Measurements from ENCODE around the gene KDELR1. TPM values are rescaled to one million over a fixed set of nuclear protein-coding genes. Genes with fewer than 3 reads are reported as not detected.
A peak's percentile ranks its signal among the peaks of the same experiment; 100 is the strongest.

The KDELR1 gene
- total and polyA plus RNA-seq, 2 of the 13 experiments (the other 11 are each of a cell fraction or from before 2014, with no cell fraction given): 134 to 185 TPM

DNA sequence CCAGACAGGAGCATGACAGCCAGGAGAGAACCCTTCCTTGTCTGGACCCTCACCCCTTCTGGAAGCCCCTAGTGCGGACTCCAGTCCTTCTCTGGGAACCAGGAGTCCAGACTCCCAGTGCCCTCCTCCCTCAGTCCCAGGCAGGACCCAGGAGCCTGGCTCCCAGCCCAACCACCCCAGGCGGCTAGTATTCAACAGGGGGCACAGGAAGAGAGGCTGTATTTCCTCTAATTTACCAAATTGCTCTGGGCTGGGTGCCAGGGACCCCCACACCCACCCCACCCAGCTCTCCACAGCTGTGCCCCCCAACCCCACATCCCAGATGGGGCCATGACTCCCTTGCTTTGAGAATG, 5.4 kb upstream of the KDELR1 start:
- ChIA-PET CTCF (ENCODE audit: low intra/inter-chr PET ratio, low total read pairs) (no interaction called here), POLR2A (no interaction called here)
- H3K4me1 ChIP-seq (ENCODE audit: insufficient read depth, low read length): peaks cover 79% of the 10 kb centered on the region
- H2AFZ ChIP-seq (ENCODE audit: low read length): no peak overlapping the region
- H3K27me3 ChIP-seq (ENCODE audit: control insufficient read depth in 1 of 2, insufficient read depth in 2 of 2, low read length in 2 of 2): peaks cover 11 to 52% of the 10 kb centered on the region in 2 experiments
- FAIRE-seq: no peak
- H3K9me3 ChIP-seq (ENCODE audit: low read length): no peaks in the 10 kb centered on the region
- ATAC-seq: no peak
- no peaks in the 10 kb centered on the region for H3K36me3 ChIP-seq (replicated peaks in 1 of 2; ENCODE audit: control insufficient read depth in 1 of 2, insufficient read depth in 2 of 2, low read length in 2 of 2)
- TF ChIP-seq POLR2A (IDR thresholded peaks at IDR 0.05; ENCODE audit: insufficient read depth in 1 of 2, low read depth in 2 of 2, low read length in 2 of 2): 0 out of 4 replicates have a peak, but pooled peaks of 1 of the 2 experiments have one; percentile 11
- TF ChIP-seq, protein P1, sequence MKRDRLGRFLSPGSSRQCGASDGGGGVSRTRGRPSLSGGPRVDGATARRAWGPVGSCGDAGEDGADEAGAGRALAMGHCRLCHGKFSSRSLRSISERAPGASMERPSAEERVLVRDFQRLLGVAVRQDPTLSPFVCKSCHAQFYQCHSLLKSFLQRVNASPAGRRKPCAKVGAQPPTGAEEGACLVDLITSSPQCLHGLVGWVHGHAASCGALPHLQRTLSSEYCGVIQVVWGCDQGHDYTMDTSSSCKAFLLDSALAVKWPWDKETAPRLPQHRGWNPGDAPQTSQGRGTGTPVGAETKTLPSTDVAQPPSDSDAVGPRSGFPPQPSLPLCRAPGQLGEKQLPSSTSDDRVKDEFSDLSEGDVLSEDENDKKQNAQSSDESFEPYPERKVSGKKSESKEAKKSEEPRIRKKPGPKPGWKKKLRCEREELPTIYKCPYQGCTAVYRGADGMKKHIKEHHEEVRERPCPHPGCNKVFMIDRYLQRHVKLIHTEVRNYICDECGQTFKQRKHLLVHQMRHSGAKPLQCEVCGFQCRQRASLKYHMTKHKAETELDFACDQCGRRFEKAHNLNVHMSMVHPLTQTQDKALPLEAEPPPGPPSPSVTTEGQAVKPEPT (CRISPR knock-in tag; IDR thresholded peaks at IDR 0.05; ENCODE audit: low read depth): no peak
- H3K79me2 ChIP-seq (ENCODE audit: insufficient read depth, low read length): no peaks in the 10 kb centered on the region
- intact Hi-C loops (cut with micrococcal nuclease; ENCODE audit: unreplicated experiment): no loop called here
- no TSS peak for BruUV-seq (replicated peaks)
- no peak for DNase-seq (ENCODE audit: low spot score)
- H4K20me1 ChIP-seq (ENCODE audit: insufficient read depth, low read length): no peaks in the 10 kb centered on the region
- no CpG with 5 or more reads among the region's 2 CpGs for WGBS (ENCODE audit: low lambda C conversion rate)
- no peak overlapping the region for H3K27ac ChIP-seq (ENCODE audit: extremely low read length, insufficient read depth, low read length)
- in situ Hi-C loops (cut with HindIII; ENCODE audit: extremely low pct_ligation_motif_present, low pct_unique_long_range_greater_than_20kb): no loop called here
- H3K4me2 ChIP-seq (ENCODE audit: low read depth, low read length): no peak overlapping the region
- H3K9ac ChIP-seq (ENCODE audit: insufficient read depth, low read depth, low read length): no peak overlapping the region
- no peak overlapping the region for H3K4me3 ChIP-seq (replicated peaks in 1 of 3; ENCODE audit: insufficient read depth in 1 of 3, low read depth in 2 of 3, low read length in 3 of 3)

DNA sequence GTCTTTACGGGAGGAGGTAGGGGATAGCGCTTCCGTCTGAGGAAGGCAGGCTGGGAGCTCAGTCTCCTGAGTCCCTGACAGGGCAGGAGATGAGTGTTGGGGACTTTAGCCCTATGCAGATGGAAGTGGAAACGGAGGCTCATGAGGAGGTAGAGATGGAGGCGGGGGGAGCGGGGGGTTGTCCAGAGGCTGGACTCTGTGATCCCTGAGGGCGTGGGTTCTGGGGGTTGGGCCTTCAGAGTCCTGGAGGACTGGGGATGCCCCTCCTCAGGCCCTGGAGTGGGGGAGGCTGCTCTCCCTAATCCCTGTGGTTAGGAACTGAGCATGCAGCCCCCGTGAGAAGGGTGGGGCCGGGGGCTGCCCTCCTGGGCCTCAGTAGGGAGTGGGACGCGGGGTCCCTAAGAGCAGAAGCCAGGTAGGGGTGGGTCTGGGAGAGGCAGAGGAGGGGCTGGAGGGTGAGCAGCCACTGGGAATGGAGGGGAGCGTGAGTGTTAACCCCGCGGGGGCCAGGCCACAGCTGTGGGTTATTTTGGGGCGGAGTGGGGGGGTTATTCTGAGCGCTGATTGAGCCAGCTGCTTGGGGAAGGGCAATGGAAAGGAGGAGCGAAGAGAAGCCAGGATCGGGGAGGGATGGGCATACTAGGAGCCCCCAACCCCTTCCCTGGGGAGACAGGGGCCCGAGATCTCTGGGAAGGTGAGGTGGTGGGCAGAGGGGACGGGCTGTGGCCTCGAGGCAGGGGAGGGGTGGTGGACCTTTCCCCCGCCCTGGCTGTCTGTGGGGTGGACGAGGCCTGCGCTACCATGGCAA, 4.9 kb upstream of the KDELR1 start:
- no peaks in the 10 kb centered on the region for H3K36me3 ChIP-seq (replicated peaks in 1 of 2; ENCODE audit: control insufficient read depth in 1 of 2, insufficient read depth in 2 of 2, low read length in 2 of 2)
- H3K4me3 ChIP-seq (replicated peaks in 1 of 3; ENCODE audit: insufficient read depth in 1 of 3, low read depth in 2 of 3, low read length in 3 of 3): peak overlapping the region in 1 of 3 experiments; percentile 13; a peak in 1 of 6 replicates
- in situ Hi-C loops (cut with HindIII; ENCODE audit: extremely low pct_ligation_motif_present, low pct_unique_long_range_greater_than_20kb): no loop called here
- 22% methylated on average over 18 of the region's 24 CpGs for WGBS (ENCODE audit: low lambda C conversion rate)
- ChIA-PET CTCF (ENCODE audit: low intra/inter-chr PET ratio, low total read pairs) (no interaction called here), POLR2A (no interaction called here)
- peaks cover 11 to 52% of the 10 kb centered on the region in 2 experiments for H3K27me3 ChIP-seq (ENCODE audit: control insufficient read depth in 1 of 2, insufficient read depth in 2 of 2, low read length in 2 of 2)
- ATAC-seq (no peak), FAIRE-seq (no peak), DNase-seq (ENCODE audit: low spot score) (no peak)
- no peak overlapping the region for H3K27ac ChIP-seq (ENCODE audit: extremely low read length, insufficient read depth, low read length)
- no TSS peak for BruUV-seq (replicated peaks)
- no peak overlapping the region for H3K9ac ChIP-seq (ENCODE audit: insufficient read depth, low read depth, low read length)
- no peaks in the 10 kb centered on the region for H3K9me3 ChIP-seq (ENCODE audit: low read length)
- no peaks in the 10 kb centered on the region for H4K20me1 ChIP-seq (ENCODE audit: insufficient read depth, low read length)
- H3K79me2 ChIP-seq (ENCODE audit: insufficient read depth, low read length): peaks cover under 1% of the 10 kb centered on the region
- peak overlapping the region; percentile 44 for H3K4me2 ChIP-seq (ENCODE audit: low read depth, low read length)
- intact Hi-C loops (cut with micrococcal nuclease; ENCODE audit: unreplicated experiment): no loop called here
- H2AFZ ChIP-seq (ENCODE audit: low read length): no peak overlapping the region
- peaks cover 83% of the 10 kb centered on the region for H3K4me1 ChIP-seq (ENCODE audit: insufficient read depth, low read length)
- no peak for TF ChIP-seq ZNF883 (CRISPR knock-in tag; IDR thresholded peaks at IDR 0.05; ENCODE audit: not compliant biosample characterization)
- no peak for TF ChIP-seq YY1 (IDR thresholded peaks at IDR 0.05; ENCODE audit: insufficient read depth, insufficient replicate concordance, low read depth, low read length)
- TF ChIP-seq FOXO1 (CRISPR knock-in tag; IDR thresholded peaks at IDR 0.05): no peak
- TF ChIP-seq, protein P2, sequence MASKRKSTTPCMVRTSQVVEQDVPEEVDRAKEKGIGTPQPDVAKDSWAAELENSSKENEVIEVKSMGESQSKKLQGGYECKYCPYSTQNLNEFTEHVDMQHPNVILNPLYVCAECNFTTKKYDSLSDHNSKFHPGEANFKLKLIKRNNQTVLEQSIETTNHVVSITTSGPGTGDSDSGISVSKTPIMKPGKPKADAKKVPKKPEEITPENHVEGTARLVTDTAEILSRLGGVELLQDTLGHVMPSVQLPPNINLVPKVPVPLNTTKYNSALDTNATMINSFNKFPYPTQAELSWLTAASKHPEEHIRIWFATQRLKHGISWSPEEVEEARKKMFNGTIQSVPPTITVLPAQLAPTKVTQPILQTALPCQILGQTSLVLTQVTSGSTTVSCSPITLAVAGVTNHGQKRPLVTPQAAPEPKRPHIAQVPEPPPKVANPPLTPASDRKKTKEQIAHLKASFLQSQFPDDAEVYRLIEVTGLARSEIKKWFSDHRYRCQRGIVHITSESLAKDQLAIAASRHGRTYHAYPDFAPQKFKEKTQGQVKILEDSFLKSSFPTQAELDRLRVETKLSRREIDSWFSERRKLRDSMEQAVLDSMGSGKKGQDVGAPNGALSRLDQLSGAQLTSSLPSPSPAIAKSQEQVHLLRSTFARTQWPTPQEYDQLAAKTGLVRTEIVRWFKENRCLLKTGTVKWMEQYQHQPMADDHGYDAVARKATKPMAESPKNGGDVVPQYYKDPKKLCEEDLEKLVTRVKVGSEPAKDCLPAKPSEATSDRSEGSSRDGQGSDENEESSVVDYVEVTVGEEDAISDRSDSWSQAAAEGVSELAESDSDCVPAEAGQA (IDR thresholded peaks at IDR 0.05; ENCODE audit: low read depth): no peak
- TF ChIP-seq, protein P2 (CRISPR knock-in tag; IDR thresholded peaks at IDR 0.05; ENCODE audit: borderline replicate concordance): no peak
- no peak for TF ChIP-seq NR3C1 (CRISPR knock-in tag; IDR thresholded peaks at IDR 0.05)
- no peak for TF ChIP-seq ZNF30 (CRISPR knock-in tag; IDR thresholded peaks at IDR 0.05)
- TF ChIP-seq CBFB (CRISPR knock-in tag; IDR thresholded peaks at IDR 0.05): no peak
- no peak for TF ChIP-seq KDM3A (CRISPR knock-in tag; IDR thresholded peaks at IDR 0.05; ENCODE audit: low read depth)

Data from HepG2 (cell line).